ENCODE results near the gene LCN9.

Gene LCN9

GRCh38 chr9:135689011-135689410 is 25.9 kb downstream of the LCN9 start:
- TF ChIP-seq, protein P1, sequence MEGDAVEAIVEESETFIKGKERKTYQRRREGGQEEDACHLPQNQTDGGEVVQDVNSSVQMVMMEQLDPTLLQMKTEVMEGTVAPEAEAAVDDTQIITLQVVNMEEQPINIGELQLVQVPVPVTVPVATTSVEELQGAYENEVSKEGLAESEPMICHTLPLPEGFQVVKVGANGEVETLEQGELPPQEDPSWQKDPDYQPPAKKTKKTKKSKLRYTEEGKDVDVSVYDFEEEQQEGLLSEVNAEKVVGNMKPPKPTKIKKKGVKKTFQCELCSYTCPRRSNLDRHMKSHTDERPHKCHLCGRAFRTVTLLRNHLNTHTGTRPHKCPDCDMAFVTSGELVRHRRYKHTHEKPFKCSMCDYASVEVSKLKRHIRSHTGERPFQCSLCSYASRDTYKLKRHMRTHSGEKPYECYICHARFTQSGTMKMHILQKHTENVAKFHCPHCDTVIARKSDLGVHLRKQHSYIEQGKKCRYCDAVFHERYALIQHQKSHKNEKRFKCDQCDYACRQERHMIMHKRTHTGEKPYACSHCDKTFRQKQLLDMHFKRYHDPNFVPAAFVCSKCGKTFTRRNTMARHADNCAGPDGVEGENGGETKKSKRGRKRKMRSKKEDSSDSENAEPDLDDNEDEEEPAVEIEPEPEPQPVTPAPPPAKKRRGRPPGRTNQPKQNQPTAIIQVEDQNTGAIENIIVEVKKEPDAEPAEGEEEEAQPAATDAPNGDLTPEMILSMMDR (IDR thresholded peaks at IDR 0.05; ENCODE audit: low read depth, low read length, missing control alignments), result no peak
- in situ Hi-C loops (cut with HindIII; ENCODE audit: low sequenced_read_pairs), result no loop called here
- no peak overlapping the region for H3K4me3 ChIP-seq (ENCODE audit: low read depth, low read length)
- DNase-seq (ENCODE audit: low read depth), result no peak

- TF ChIP-seq, protein P1 (IDR thresholded peaks at IDR 0.05; ENCODE audit: low read depth, low read length, missing control alignments), result no peak
- DNase-seq (ENCODE audit: low read depth), result no peak
- in situ Hi-C loops (cut with HindIII; ENCODE audit: low sequenced_read_pairs), result no loop called here
- H3K4me3 ChIP-seq (ENCODE audit: low read depth, low read length), result no peak overlapping the region
Observed at GRCh38 chr9:135690836-135691570, 27.9 kb downstream of the LCN9 start.

- DNase-seq (ENCODE audit: low read depth), result no peak
- TF ChIP-seq, protein P1 (IDR thresholded peaks at IDR 0.05; ENCODE audit: low read depth, low read length, missing control alignments), result no peak
- in situ Hi-C loops (cut with HindIII; ENCODE audit: low sequenced_read_pairs), result no loop called here
Observed at GRCh38 chr9:135692410-135692809, 29.3 kb downstream of the LCN9 start.

DNA sequence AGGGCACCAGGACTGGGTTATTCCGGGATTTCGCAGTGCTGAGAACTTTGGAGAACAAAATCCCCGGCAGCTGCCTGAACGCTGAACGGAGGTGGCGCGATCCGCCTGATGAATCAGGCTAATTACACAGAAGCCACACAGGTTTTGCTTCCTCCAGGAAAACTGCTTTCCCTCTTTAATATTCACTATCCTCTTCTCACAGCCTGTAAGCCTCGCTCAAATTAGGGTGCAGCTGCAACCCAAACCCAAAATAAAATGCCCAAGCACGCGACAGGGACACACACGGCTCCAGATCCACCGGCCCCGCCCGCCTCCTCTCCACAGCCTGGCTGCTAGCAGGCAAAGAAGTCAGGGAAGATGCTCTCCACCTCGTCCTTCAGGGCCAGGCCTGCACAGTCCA is 30.2 kb downstream of the LCN9 start:
- DNase-seq (ENCODE audit: low read depth), result no peak
- TF ChIP-seq, protein P1 (IDR thresholded peaks at IDR 0.05; ENCODE audit: low read depth, low read length, missing control alignments), result no peak
- H3K4me3 ChIP-seq (ENCODE audit: low read depth, low read length), result no peak overlapping the region
- in situ Hi-C loops (cut with HindIII; ENCODE audit: low sequenced_read_pairs), result no loop called here

More at GRCh38 chr9:135692410-135692809, 29.3 kb downstream of the LCN9 start:
- no peak overlapping the region for H3K4me3 ChIP-seq (ENCODE audit: low read depth, low read length)

DNA sequence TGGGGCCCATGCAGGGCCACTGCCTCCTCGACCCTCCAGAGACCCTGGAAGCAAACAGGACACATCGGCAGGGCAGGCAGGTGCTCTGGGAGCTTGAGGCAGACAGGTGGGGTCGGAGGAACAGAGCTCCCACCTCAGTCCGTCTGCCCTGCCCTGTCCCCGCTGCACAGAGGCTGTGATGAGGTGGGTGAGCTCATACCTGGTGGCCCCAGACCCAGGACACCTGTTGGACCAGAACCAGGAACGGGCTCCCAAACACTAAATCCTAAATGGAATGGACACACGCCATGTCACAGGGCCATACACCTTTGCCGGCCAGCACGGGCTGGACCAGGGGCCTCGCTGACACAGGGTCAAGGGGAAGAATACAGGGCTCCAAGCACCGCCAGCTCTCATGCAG is 30.7 kb downstream of the LCN9 start:
- no peak overlapping the region for H3K4me3 ChIP-seq (ENCODE audit: low read depth, low read length)
- DNase-seq (ENCODE audit: low read depth), result no peak
- in situ Hi-C loops (cut with HindIII; ENCODE audit: low sequenced_read_pairs), result no loop called here
- TF ChIP-seq, protein P1 (IDR thresholded peaks at IDR 0.05; ENCODE audit: low read depth, low read length, missing control alignments), result no peak

DNA sequence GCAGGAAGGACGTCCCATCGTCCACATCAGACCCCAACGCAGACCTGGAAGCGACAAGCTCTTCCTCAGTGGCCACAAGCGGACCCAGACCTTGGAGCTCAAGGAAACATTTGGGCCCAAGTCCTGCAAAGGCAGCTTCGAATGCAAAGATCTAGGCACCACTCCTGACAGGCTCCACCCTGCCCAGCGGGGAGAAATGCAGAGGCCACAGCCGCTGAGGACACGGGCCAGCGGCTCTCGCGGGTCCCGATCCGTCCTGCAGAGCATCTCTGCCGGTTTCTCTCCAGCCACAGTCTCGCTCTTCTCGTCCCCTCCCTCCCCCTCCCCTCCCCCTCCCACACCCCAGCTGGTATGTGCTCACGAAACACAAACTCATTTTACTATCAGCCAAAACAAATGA is 31.3 kb downstream of the LCN9 start:
- TF ChIP-seq, protein P1 (IDR thresholded peaks at IDR 0.05; ENCODE audit: low read depth, low read length, missing control alignments), result no peak
- DNase-seq (ENCODE audit: low read depth), result no peak
- in situ Hi-C loops (cut with HindIII; ENCODE audit: low sequenced_read_pairs), result no loop called here
- no peak overlapping the region for H3K4me3 ChIP-seq (ENCODE audit: low read depth, low read length)
